NOMO-1 treated with dmso at 0.1 percent for 144 hours (cell line): ENCODE data around the gene RNU1-2.
"Not testable (repeated sequence)": the region's sequence is repeated elsewhere in the genome, so short reads cannot be mapped to it uniquely, and the experiment has no call there.

ENCODE experiments used
- DNase-seq: peaks from one replicate; lab custom pipeline; 2025; ENCODE audit not compliant: unreplicated experiment; lab: John Stamatoyannopoulos, UW

Gene RNU1-2

GRCh38 chr1:16895598-16896315 is at the start of gene RNU1-2:
Gene RNU1-2, plus strand, starts transcription at chr1:16895980.
- peak; percentile 93 for DNase-seq

DNA sequence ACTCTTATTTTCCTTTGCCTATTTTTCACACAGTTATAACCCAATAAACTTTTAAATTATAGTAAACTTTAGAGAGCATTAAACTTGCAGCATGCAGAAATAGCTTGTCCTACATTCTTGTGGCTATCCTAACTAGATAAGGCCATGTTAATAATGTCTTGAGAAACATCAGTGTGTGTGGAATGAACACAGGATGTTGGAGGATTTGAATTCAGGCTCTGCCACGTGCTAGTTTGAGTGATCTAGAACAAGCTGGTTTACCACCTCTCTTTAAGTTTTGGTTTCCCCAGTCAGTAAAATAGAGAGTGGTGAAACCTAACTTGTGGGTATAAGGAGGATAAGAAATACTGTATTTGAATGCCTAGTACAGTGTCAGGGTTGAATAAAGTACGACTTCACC is 39.6 kb upstream of the RNU1-2 start:
- DNase-seq: not testable (repeated sequence)

DNA sequence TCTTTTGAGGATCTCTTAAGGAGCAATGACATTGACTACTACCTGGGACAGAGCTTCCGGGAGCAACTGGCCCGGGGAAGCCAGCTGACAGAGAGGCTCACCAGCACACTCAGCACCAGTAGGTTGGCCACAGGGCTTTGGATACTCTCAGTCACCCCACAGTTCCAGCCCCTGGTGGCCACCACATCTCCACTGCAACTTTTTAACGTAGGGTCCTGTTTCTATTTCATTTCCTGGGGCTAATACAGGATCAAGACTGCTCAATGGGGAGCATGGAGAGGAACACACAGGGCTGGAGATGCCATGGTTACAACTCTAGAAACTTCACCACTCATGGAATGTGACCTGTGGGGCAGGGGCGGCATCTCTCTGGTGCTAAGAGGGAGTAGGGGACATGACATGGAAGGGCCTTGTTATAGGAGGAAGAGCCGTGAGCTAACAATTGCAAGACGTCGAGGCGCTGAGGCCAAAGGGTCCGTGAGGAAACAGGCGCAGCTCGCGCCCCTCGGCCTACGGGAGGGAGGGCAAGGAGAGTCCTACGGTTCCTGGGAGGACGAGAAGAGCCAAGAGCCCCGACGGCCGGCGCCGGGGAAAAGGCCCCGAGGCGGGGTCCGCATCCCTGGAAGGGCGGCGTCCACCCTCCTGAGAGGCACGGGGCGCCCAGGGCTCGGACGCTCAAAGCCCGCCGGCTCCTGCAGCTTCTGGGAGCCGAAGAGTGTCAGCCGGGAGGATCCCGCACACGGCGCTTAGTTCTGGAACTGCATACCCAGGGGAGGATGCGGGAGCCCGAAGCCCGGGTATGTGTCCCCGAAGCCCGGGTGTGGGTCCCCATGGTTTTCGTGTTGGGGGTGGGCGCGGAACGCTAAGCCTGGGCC is 36.4 kb upstream of the RNU1-2 start:
- DNase-seq: not testable (repeated sequence)

DNA sequence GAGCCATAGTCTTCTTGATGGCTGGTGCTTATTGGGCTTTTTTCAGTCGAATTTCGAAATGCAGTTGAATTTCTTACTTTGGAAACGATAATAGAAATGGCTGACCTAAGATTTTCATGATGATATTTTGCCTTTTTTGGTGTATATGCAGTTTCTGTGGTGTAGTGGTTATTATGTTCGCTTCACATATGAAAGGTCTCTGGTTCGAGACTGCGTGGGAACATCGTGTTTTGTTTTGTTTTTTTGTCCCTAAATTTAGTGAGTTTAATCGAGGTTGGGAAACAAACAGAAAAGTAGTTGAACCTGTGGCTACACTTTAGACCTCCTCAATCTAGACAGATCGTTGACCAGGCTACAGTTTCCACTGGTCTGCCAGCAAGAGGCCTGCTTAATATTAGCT is 35.7 kb upstream of the RNU1-2 start:
- not testable (repeated sequence) for DNase-seq

DNA sequence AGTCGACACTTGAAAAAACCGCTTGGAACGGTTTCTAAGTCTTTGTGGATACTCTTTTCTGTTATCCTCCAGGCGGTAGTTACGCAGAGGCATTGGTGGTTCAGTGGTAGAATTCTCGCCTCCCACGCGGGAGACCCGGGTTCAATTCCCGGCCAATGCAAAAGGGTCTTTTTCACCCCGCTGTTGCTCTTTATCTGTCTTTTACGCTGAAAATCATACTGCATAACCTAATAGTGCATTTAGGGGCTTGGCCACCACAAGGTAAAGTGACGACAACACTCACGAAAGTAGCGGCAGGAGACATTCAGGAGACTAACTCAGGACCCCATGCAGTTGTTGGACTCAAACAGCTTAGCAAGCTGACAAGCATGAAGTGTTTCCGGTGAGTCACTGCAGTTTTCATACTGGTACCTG is 33.9 kb upstream of the RNU1-2 start:
- DNase-seq: not testable (repeated sequence)

GRCh38 chr1:16862415-16862814 is 33.4 kb upstream of the RNU1-2 start:
- DNase-seq: not testable (repeated sequence)

DNA sequence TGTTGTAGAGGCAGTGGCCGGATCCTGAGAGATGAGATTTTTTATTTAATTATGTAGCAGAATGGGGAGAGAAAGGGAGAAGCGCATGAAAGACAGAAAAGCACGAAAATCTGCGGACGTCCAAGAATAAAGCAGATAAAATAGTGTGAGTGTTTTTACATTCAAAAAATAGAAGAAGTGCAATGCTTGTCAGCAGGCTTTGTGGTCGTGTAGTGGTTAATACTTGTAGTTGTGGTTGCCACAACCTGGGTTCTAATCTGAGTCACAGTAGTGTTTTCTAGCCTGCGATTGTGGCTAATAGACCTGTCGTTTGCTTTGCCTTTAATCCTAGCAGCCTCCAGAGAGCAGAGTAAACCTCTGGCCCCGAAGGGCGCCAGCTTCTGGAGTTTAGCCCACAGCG is 32.8 kb upstream of the RNU1-2 start:
- not testable (repeated sequence) for DNase-seq

GRCh38 chr1:16866926-16867707 is 28.7 kb upstream of the RNU1-2 start:
- not testable (repeated sequence) for DNase-seq

- DNase-seq: not testable (repeated sequence)
Observed at GRCh38 chr1:16868787-16869186, 27.0 kb upstream of the RNU1-2 start.

DNA sequence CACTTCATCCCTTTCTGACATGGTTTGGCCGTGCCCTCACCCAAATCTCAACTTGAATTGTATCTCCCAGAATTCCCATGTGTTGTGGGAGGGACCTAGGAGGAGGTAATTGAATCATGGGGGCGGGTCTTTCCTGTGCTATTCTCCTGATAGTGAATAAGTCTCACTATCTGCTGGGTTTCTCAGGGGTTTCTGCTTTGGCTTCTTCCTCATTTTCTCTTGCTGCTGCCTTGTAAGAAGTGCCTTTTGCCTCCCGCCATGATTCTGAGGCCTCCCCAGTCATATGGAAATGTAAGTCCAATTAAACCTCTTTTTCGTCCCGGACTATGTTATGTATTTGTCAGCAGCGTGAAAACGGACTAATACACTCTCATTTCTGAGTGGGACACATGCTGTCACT is 25.8 kb upstream of the RNU1-2 start:
- DNase-seq: not testable (repeated sequence)

GRCh38 chr1:16871171-16871570 is 24.6 kb upstream of the RNU1-2 start:
- DNase-seq: not testable (repeated sequence)

- not testable (repeated sequence) for DNase-seq
Observed at GRCh38 chr1:16872152-16873075, 23.4 kb upstream of the RNU1-2 start.

GRCh38 chr1:16873076-16873879 is 22.5 kb upstream of the RNU1-2 start:
- DNase-seq: not testable (repeated sequence)

DNA sequence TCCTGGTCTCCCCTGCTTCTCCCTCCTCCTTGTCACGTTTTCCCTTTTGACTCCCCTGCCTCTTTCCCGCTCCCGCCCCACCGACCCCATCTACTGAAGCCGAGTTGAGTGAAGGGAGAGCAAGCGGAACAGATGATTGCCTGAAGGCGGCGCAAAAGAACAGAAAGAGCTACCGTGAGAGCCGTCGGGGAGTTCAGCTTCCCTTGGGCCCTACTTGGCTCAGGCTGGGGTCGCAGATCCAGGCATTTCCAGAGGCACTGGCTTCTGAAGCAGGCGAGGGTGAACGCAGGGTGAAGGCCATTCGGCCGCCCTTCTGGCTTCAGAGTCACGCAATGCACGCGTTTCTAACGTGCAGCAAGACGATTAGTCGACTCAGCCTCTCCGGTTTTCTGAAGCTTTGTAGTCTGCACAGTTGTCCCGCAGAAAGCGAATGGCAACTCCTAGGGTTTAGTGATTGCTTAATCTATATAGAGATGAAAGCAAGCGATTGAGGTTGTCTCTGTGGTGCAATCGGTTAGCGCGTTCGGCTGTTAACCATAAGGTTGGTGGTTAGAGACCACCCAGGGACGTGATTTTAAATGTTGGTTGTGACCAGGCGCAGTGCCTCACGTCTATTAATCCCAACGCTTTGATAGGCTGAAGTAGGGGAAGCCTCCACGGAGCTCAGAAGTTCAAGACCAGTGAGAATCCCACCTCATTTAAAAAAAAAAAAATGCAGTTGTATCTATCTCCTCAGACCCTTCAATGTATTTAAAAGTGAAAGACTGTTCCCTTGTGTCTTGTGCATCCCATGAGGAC is 20.6 kb upstream of the RNU1-2 start:
- DNase-seq: not testable (repeated sequence)

- DNase-seq: not testable (repeated sequence)
Observed at GRCh38 chr1:16881742-16882141, 14.0 kb upstream of the RNU1-2 start.

GRCh38 chr1:16882986-16883385 is 12.8 kb upstream of the RNU1-2 start:
- no peak for DNase-seq

GRCh38 chr1:16884487-16884886 is 11.3 kb upstream of the RNU1-2 start:
- not testable (repeated sequence) for DNase-seq

- no peak for DNase-seq
Observed at GRCh38 chr1:16886860-16887605, 8.7 kb upstream of the RNU1-2 start.
